Measurements from ENCODE around the gene SRP19. TPM values are rescaled to one million over a fixed set of nuclear protein-coding genes. Genes with fewer than 3 reads are reported as not detected.

The SRP19 gene
- total RNA-seq, 1 donor from 2014 or later = 49.2 TPM

GRCh38 chr5:112844489-112844888 is 16.6 kb upstream of the SRP19 start:
- Mint-ChIP-seq H3K4me3 (ENCODE audit: unreplicated experiment) (no peak overlapping the region), H3K27me3 (ENCODE audit: low read depth) (no peaks in the 10 kb centered on the region), H3K27ac (ENCODE audit: unreplicated experiment) (no peak overlapping the region), H3K36me3 (ENCODE audit: low read depth) (peaks cover 21% of the 10 kb centered on the region), H3K9me3 (ENCODE audit: low read depth) (no peaks in the 10 kb centered on the region), H3K4me1 (ENCODE audit: low read depth) (peaks cover 5% of the 10 kb centered on the region)
- no peak for DNase-seq (ENCODE audit: low spot score)
- TF ChIP-seq CTCF (IDR thresholded peaks at IDR 0.05) = no peak

- Mint-ChIP-seq H3K4me3 (ENCODE audit: unreplicated experiment) (no peak overlapping the region), H3K9me3 (ENCODE audit: low read depth) (no peaks in the 10 kb centered on the region), H3K27ac (ENCODE audit: unreplicated experiment) (no peak overlapping the region), H3K36me3 (ENCODE audit: low read depth) (peaks cover 9% of the 10 kb centered on the region), H3K27me3 (ENCODE audit: low read depth) (no peaks in the 10 kb centered on the region), H3K4me1 (ENCODE audit: low read depth) (peaks cover 5% of the 10 kb centered on the region)
- DNase-seq (ENCODE audit: low spot score) = no peak
- no peak for TF ChIP-seq CTCF (IDR thresholded peaks at IDR 0.05)
Observed at GRCh38 chr5:112846556-112846955, 14.5 kb upstream of the SRP19 start.

- Mint-ChIP-seq H3K27ac (ENCODE audit: unreplicated experiment) (no peak overlapping the region), H3K27me3 (ENCODE audit: low read depth) (no peaks in the 10 kb centered on the region), H3K4me3 (ENCODE audit: unreplicated experiment) (no peak overlapping the region), H3K36me3 (ENCODE audit: low read depth) (peaks cover 9% of the 10 kb centered on the region), H3K4me1 (ENCODE audit: low read depth) (peaks cover 5% of the 10 kb centered on the region), H3K9me3 (ENCODE audit: low read depth) (no peaks in the 10 kb centered on the region)
- DNase-seq (ENCODE audit: low spot score) = no peak
- no peak for TF ChIP-seq CTCF (IDR thresholded peaks at IDR 0.05)
Observed at GRCh38 chr5:112847306-112847705, 13.8 kb upstream of the SRP19 start.

- Mint-ChIP-seq H3K9me3 (ENCODE audit: low read depth) (no peaks in the 10 kb centered on the region), H3K4me3 (ENCODE audit: unreplicated experiment) (no peak overlapping the region), H3K4me1 (ENCODE audit: low read depth) (peaks cover 5% of the 10 kb centered on the region), H3K36me3 (ENCODE audit: low read depth) (peaks cover 5% of the 10 kb centered on the region), H3K27me3 (ENCODE audit: low read depth) (no peaks in the 10 kb centered on the region), H3K27ac (ENCODE audit: unreplicated experiment) (peak overlapping the region; percentile 71)
- no peak for DNase-seq (ENCODE audit: low spot score)
- TF ChIP-seq CTCF (IDR thresholded peaks at IDR 0.05) = peak; percentile 85
Observed at GRCh38 chr5:112848116-112848811, 12.8 kb upstream of the SRP19 start.

GRCh38 chr5:112849912-112850311 is 11.2 kb upstream of the SRP19 start:
- H3K4me3 Mint-ChIP-seq (ENCODE audit: unreplicated experiment) = no peak overlapping the region
- no peak for DNase-seq (ENCODE audit: low spot score)
- peaks cover 6% of the 10 kb centered on the region for H3K36me3 Mint-ChIP-seq (ENCODE audit: low read depth)
- H3K27ac Mint-ChIP-seq (ENCODE audit: unreplicated experiment) = no peak overlapping the region
- H3K9me3 Mint-ChIP-seq (ENCODE audit: low read depth) = peaks cover 4% of the 10 kb centered on the region
- peaks cover 5% of the 10 kb centered on the region for H3K4me1 Mint-ChIP-seq (ENCODE audit: low read depth)
- TF ChIP-seq CTCF (IDR thresholded peaks at IDR 0.05) = no peak
- H3K27me3 Mint-ChIP-seq (ENCODE audit: low read depth) = peaks cover 8% of the 10 kb centered on the region

Measured in chondrocyte (in vitro differentiated cells).